ENCODE results near the gene USP5. TPM values are rescaled to one million over a fixed set of nuclear protein-coding genes. Genes with fewer than 3 reads are reported as not detected.

Gene USP5
- total RNA-seq, 2 donors from 2014 or later = 82.6 to 132 TPM

GRCh38 chr12:6837370-6838060 lies 14.4 kb upstream of the USP5 start:
- Histone ChIP-seq H3K36me3 (no peaks in the 10 kb centered on the region), H3K27ac (no peak overlapping the region), H3K9me3 (no peaks in the 10 kb centered on the region), H3K4me3 (no peak overlapping the region), H3K4me1 (no peaks in the 10 kb centered on the region), H3K9ac (ENCODE audit: low read depth in 2 of 2, low read length in 2 of 2) (no peak overlapping the region), H3K27me3 (no peaks in the 10 kb centered on the region)
- intact Hi-C loops (cut with DNase I) = no loop called here
- DNase-seq = no peak
- no peak for TF ChIP-seq CTCF (IDR thresholded peaks at IDR 0.05)

GRCh38 chr12:6838854-6839253 lies 13.1 kb upstream of the USP5 start:
- Histone ChIP-seq H3K27ac (no peak overlapping the region), H3K27me3 (no peaks in the 10 kb centered on the region), H3K9ac (ENCODE audit: low read depth in 2 of 2, low read length in 2 of 2) (no peak overlapping the region), H3K36me3 (no peaks in the 10 kb centered on the region), H3K4me1 (no peaks in the 10 kb centered on the region), H3K4me3 (no peak overlapping the region), H3K9me3 (no peaks in the 10 kb centered on the region)
- DNase-seq = no peak
- intact Hi-C loops (cut with DNase I) = no loop called here
- no peak for TF ChIP-seq CTCF (IDR thresholded peaks at IDR 0.05)

GRCh38 chr12:6839482-6840201 lies 12.3 kb upstream of the USP5 start:
- Histone ChIP-seq H3K4me1 (no peaks in the 10 kb centered on the region), H3K9ac (ENCODE audit: low read depth in 2 of 2, low read length in 2 of 2) (peak overlapping the region in 1 of 2 donors; percentile 24), H3K4me3 (no peak overlapping the region), H3K36me3 (no peaks in the 10 kb centered on the region), H3K27me3 (no peaks in the 10 kb centered on the region), H3K27ac (no peak overlapping the region), H3K9me3 (no peaks in the 10 kb centered on the region)
- TF ChIP-seq CTCF (IDR thresholded peaks at IDR 0.05) = no peak
- intact Hi-C loops (cut with DNase I) = no loop called here
- DNase-seq = no peak

- Histone ChIP-seq H3K36me3 (no peaks in the 10 kb centered on the region), H3K27me3 (no peaks in the 10 kb centered on the region), H3K4me1 (no peaks in the 10 kb centered on the region), H3K9ac (ENCODE audit: low read depth in 2 of 2, low read length in 2 of 2) (peak overlapping the region in 1 of 2 donors; percentile 24), H3K9me3 (no peaks in the 10 kb centered on the region), H3K27ac (no peak overlapping the region), H3K4me3 (no peak overlapping the region)
- no peak for TF ChIP-seq CTCF (IDR thresholded peaks at IDR 0.05)
- intact Hi-C loops (cut with DNase I) = no loop called here
- no peak for DNase-seq
Observed at GRCh38 chr12:6840330-6840729, 11.6 kb upstream of the USP5 start.

- Histone ChIP-seq H3K27ac (no peak within 1 kb of the TSS), H3K4me1 (no peaks in the 10 kb centered on the region), H3K27me3 (no peaks in the 10 kb centered on the region), H3K36me3 (no peaks in the 10 kb centered on the region), H3K9ac (ENCODE audit: low read depth in 2 of 2, low read length in 2 of 2) (peak within 1 kb of the TSS in 1 of 2 donors; percentile 24), H3K9me3 (no peaks in the 10 kb centered on the region), H3K4me3 (no peak within 1 kb of the TSS)
- intact Hi-C loops (cut with DNase I) = no loop called here
- TF ChIP-seq CTCF (IDR thresholded peaks at IDR 0.05) = no peak
- DNase-seq = no peak
Observed at GRCh38 chr12:6840761-6841515, 11.0 kb upstream of the USP5 start, which contains the start of gene GNB3. TSS of gene GNB3 (plus strand) at chr12:6840925. CDS start at chr12:6841288, 363 bp downstream.
